Astrocyte (in vitro differentiated cells and primary cell): ENCODE data around the gene STK33. TPM values are rescaled to one million over a fixed set of nuclear protein-coding genes. Genes with fewer than 3 reads are reported as not detected.

Experiments used
- DNase-seq: peaks from one replicate; pipeline ENCODE4 v3.0.0-alpha.2; 2010; ENCODE audit warnings: low read depth
- FAIRE-seq: peaks from 2 replicates; lab custom pipeline; 2011; peaks lifted over from hg19 to GRCh38; lab: Jason Lieb, UNC
- H2AFZ ChIP-seq: 2 replicates; pipeline ENCODE4 v1.6.0; 2012; ENCODE audit warnings: low read depth, low read length, inconsistent platforms
- H3K27ac ChIP-seq: 2 replicates; pipeline ENCODE4 v1.5.1; 2011; ENCODE audit warnings: low read depth, low read length, inconsistent platforms
- H3K27me3 ChIP-seq: 2 replicates; pipeline ENCODE4 v1.6.0; 2011; ENCODE audit warnings: low read length, inconsistent platforms; ENCODE audit not compliant: insufficient read depth
- H3K36me3 ChIP-seq: 2 replicates; pipeline ENCODE4 v1.5.1; 2011; ENCODE audit warnings: low read length, inconsistent platforms; ENCODE audit not compliant: insufficient read depth
- H3K4me1 ChIP-seq: 2 replicates; pipeline ENCODE4 v1.5.1; 2011; ENCODE audit warnings: low read length, inconsistent platforms; ENCODE audit not compliant: insufficient read depth
- H3K4me2 ChIP-seq: 2 replicates; pipeline ENCODE4 v1.6.0; 2012; ENCODE audit warnings: low read length, inconsistent platforms
- H3K4me3 ChIP-seq: 2 replicates; pipeline ENCODE4 v1.5.1; 2011; ENCODE audit warnings: low read depth, mild to moderate bottlenecking, low read length, inconsistent platforms; ENCODE audit not compliant: insufficient read depth
- H3K79me2 ChIP-seq: 2 replicates; pipeline ENCODE4 v1.6.0; 2012; ENCODE audit warnings: mild to moderate bottlenecking, low read length, inconsistent platforms; ENCODE audit not compliant: insufficient read depth
- H3K9ac ChIP-seq: 2 replicates; pipeline ENCODE4 v1.6.0; 2012; ENCODE audit warnings: mild to moderate bottlenecking, low read length, inconsistent platforms
- H3K9me3 ChIP-seq: 2 replicates; pipeline ENCODE4 v1.5.1; 2012; ENCODE audit warnings: low read depth, mild to moderate bottlenecking, low read length, inconsistent platforms; ENCODE audit not compliant: insufficient read depth
- H4K20me1 ChIP-seq: 2 replicates; pipeline ENCODE4 v1.6.0; 2012; ENCODE audit warnings: low read length, inconsistent platforms; ENCODE audit not compliant: insufficient read depth
- H3K27ac Mint-ChIP-seq: one replicate; pipeline ENCODE4 v1.8.0; 2021; ENCODE audit warnings: mild to moderate bottlenecking, mixed read lengths; ENCODE audit not compliant: unreplicated experiment
- H3K27me3 Mint-ChIP-seq: one replicate; pipeline ENCODE4 v1.8.0; 2021; ENCODE audit warnings: low read depth, mixed read lengths; ENCODE audit not compliant: unreplicated experiment
- H3K36me3 Mint-ChIP-seq: one replicate; pipeline ENCODE4 v1.8.0; 2021; ENCODE audit warnings: low read depth, mixed read lengths; ENCODE audit not compliant: unreplicated experiment
- H3K4me1 Mint-ChIP-seq: one replicate; pipeline ENCODE4 v1.8.0; 2021; ENCODE audit warnings: low read depth, mixed read lengths; ENCODE audit not compliant: unreplicated experiment
- H3K4me3 Mint-ChIP-seq: one replicate; pipeline ENCODE4 v1.8.0; 2021; ENCODE audit warnings: mild to moderate bottlenecking, moderate library complexity, mixed read lengths; ENCODE audit not compliant: unreplicated experiment
- H3K9me3 Mint-ChIP-seq: one replicate; pipeline ENCODE4 v1.8.0; 2021; ENCODE audit warnings: mild to moderate bottlenecking, mixed read lengths; ENCODE audit not compliant: unreplicated experiment
- CTCF ChIP-seq: IDR thresholded peaks from 2 replicates; pipeline ENCODE4 v1.5.1; 2011; ENCODE audit warnings: low read depth, mild to moderate bottlenecking, inconsistent platforms, low read length, moderate library complexity; ENCODE audit not compliant: insufficient read depth
- EZH2 ChIP-seq: IDR thresholded peaks from 2 replicates; pipeline ENCODE4 v1.6.1; 2012; ENCODE audit warnings: mild to moderate bottlenecking, low read length, inconsistent platforms; ENCODE audit not compliant: insufficient read depth
- total RNA-seq: library from RNA; stranded (reverse); gene quantifications from 2 replicates; pipeline ENCODE4 v1.2.1, GENCODE V29; 2021

Gene STK33
- total RNA-seq, 1 donor from 2014 or later, result 7.5 TPM

GRCh38 chr11:8544807-8545206 is 49.2 kb downstream of the STK33 start:
- H3K27ac ChIP-seq, result no peak overlapping the region
- H3K4me3 ChIP-seq, result no peak overlapping the region
- FAIRE-seq (no peak), DNase-seq (no peak)
- no peak overlapping the region for H2AFZ ChIP-seq
- no peak for TF ChIP-seq EZH2
- TF ChIP-seq CTCF, result no peak
- H3K9me3 ChIP-seq, result no peaks in the 10 kb centered on the region
- no peaks in the 10 kb centered on the region for H3K4me1 ChIP-seq
- Mint-ChIP-seq H3K4me3 (no peak overlapping the region), H3K27me3 (no peaks in the 10 kb centered on the region), H3K9me3 (peaks cover 10% of the 10 kb centered on the region), H3K36me3 (peaks cover 7% of the 10 kb centered on the region), H3K4me1 (no peaks in the 10 kb centered on the region), H3K27ac (no peak overlapping the region)
- no peaks in the 10 kb centered on the region for H3K79me2 ChIP-seq
- H3K27me3 ChIP-seq, result no peaks in the 10 kb centered on the region
- H4K20me1 ChIP-seq, result no peaks in the 10 kb centered on the region
- no peak overlapping the region for H3K9ac ChIP-seq
- no peaks in the 10 kb centered on the region for H3K36me3 ChIP-seq
- H3K4me2 ChIP-seq, result no peak overlapping the region

GRCh38 chr11:8543278-8543677 is 50.8 kb downstream of the STK33 start:
- H2AFZ ChIP-seq, result no peak overlapping the region
- no peaks in the 10 kb centered on the region for H3K9me3 ChIP-seq
- H3K27ac ChIP-seq, result no peak overlapping the region
- no peaks in the 10 kb centered on the region for H3K27me3 Mint-ChIP-seq
- no peaks in the 10 kb centered on the region for H4K20me1 ChIP-seq
- H3K36me3 ChIP-seq, result no peaks in the 10 kb centered on the region
- no peak overlapping the region for H3K4me3 Mint-ChIP-seq
- no peak overlapping the region for H3K27ac Mint-ChIP-seq
- H3K4me2 ChIP-seq, result no peak overlapping the region
- H3K9ac ChIP-seq, result no peak overlapping the region
- H3K27me3 ChIP-seq, result no peaks in the 10 kb centered on the region
- H3K9me3 Mint-ChIP-seq, result peaks cover 7% of the 10 kb centered on the region
- no peaks in the 10 kb centered on the region for H3K4me1 Mint-ChIP-seq
- FAIRE-seq, result no peak
- no peak for DNase-seq
- peaks cover 3% of the 10 kb centered on the region for H3K36me3 Mint-ChIP-seq
- no peaks in the 10 kb centered on the region for H3K79me2 ChIP-seq
- no peaks in the 10 kb centered on the region for H3K4me1 ChIP-seq
- no peak for TF ChIP-seq EZH2
- no peak for TF ChIP-seq CTCF
- no peak overlapping the region for H3K4me3 ChIP-seq

GRCh38 chr11:8541448-8541847 is 52.6 kb downstream of the STK33 start:
- Histone ChIP-seq H4K20me1 (no peaks in the 10 kb centered on the region), H3K27ac (no peak overlapping the region), H3K9me3 (no peaks in the 10 kb centered on the region), H2AFZ (no peak overlapping the region), H3K4me1 (no peaks in the 10 kb centered on the region), H3K4me2 (no peak overlapping the region), H3K79me2 (no peaks in the 10 kb centered on the region), H3K4me3 (no peak overlapping the region), H3K27me3 (no peaks in the 10 kb centered on the region), H3K36me3 (no peaks in the 10 kb centered on the region), H3K9ac (no peak overlapping the region)
- DNase-seq (no peak), FAIRE-seq (no peak)
- no peaks in the 10 kb centered on the region for H3K36me3 Mint-ChIP-seq
- no peak overlapping the region for H3K4me3 Mint-ChIP-seq
- H3K27me3 Mint-ChIP-seq, result no peaks in the 10 kb centered on the region
- TF ChIP-seq EZH2, result no peak
- TF ChIP-seq CTCF, result no peak
- no peaks in the 10 kb centered on the region for H3K9me3 Mint-ChIP-seq
- no peak overlapping the region for H3K27ac Mint-ChIP-seq
- H3K4me1 Mint-ChIP-seq, result no peaks in the 10 kb centered on the region
